Activated T-cell treated with anti-CD3 and anti-CD28 coated beads, Interleukin-2, amount 50 U/mL, for 1 hour (primary cell): ENCODE measurements around the gene CALR.
"Not testable (repeated sequence)": the region's sequence is repeated elsewhere in the genome, so short reads cannot be mapped to it uniquely, and the experiment has no call there.

Experiments used
- DNase-seq: peaks from one replicate; pipeline ENCODE4 v3.0.0-alpha.2; 2020

Gene CALR

DNA sequence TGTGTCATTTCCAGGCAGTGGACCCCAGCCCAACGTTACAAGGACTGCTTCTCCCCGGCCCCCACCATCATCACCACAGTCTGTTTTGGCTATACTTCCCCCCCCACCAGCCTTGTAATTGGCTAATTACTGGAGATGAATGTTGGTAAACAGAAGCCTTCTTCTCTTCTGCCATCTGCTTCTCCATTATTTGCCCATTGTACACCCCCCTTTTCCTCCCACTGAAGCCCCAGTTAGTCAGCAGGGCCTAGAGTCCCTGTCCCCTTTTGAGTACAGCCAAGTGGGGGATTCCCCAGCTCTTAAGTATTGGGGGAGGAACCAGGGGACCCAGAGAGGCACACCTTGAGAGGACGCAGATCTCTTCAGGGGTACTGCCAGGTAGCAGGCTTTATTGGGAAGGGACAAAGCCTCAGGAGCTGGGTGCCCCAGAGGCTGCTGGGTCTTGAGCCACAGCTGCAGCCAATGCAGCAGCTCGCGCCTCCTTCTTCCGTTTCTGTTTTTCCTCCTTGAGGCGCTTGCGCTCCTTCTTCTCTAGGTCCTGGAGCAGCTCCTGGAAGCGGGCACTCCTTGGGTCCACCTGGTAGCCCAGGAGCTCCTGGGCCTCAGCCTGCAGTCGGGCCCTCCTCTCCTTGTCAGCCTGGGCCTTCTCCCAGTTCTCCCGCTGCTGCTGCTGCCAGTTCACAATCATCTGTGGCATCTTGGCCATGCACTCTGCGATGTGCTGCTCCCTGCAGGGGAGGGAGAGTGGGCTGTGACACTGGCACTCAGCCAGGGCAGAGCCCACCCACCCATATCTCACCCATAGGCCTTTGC, 15.6 kb downstream of the CALR start:
- no peak for DNase-seq

DNA sequence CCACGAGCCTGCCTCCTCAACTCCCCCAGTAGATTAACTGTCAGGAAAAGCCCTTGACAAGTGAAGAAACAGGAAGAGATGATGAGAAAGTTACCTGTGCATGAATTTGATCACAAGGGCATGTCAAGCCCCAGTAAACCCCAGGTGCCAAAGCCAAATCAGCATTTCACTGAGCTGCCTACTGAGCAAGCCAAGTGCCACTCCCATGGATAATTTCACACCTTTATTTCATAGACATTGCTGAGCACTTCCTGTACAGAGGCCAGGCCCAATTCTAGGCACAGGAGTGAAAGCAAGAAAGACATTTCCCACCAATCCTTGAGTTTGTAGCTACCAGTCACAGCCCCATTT, 16.2 kb downstream of the CALR start:
- no peak for DNase-seq

DNA sequence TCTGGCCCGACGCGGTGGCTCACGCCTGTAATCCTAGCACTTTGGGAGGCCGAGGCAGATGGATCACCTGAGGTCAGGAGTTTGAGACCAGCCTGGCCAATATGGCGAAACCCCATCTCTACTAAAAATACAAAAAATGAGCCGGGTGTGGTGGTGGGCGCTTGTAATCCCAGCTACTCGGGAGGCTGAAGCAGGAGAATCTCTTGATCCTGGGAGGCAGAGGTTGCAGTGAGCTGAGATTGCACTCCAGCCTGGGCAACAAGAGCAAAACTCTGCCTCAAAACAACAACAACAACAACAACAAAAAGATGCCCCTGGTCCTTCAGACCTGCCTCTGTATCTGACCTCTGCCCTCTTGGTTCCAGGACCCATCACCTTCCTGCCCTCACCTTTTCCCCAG, 17.2 kb downstream of the CALR start:
- not testable (repeated sequence) for DNase-seq

DNA sequence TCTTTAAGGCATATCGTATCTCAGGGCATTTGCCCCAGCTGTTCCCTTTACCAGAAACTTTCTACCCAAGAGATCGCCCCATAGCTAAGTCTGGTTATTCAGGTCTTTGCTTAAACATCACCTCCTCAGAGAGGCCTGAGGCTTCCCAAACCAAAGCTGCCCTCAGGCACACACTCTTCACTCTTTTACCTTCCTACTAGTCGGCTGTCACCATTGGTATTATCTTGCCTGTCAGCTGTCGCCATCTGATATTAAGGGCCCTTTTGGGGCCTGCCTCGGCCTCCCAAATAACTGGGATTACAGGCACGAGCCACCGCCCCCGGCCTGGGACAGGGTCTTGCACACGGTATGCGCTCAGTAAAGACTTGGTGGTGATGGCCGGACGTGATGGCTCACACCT, 17.6 kb downstream of the CALR start:
- DNase-seq: no peak

DNA sequence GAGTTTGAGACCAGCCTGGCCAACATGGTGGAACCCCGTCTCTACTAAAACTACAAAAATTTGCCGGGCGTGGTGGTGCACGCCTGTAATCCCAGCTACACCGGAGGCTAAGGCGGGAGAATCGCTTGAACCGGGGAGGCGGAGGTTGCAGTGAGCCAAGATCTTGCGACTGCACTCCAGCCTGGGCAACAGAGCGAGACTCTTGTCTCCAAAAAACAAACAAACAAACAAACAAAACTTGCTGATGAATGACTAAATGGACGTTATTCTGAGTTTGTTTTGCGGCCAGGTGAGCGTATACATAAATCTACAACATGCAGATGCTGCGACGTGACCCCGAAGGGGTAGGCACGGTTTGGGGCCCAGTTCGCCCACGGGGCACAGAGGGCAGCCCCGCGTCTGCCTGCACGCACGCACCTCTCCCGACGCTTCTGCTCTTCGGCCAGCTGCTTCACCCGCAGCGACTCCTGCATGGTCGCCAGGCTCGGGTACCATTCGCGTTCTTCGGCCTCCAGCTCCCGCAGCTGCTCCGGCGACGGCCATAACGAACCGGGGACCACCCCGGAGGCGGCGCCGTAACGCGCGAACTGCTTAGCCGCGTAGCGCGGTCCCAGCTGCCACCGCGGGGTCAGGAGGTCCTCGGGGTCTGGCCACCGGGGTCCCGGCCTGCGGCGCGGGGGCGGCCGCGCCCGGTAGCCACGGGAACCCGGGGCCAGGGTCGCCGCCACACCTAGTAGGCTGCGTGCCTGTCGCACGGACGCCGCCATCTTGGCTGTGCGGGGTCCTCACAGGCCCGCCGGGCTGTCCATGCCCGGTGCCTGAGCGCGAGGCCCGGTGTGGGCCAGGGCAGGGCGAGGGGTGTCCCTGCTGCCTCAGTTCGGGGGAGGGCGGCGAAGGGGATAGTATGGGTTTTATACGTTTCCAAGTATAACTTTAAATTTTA, 18.3 kb downstream of the CALR start, which contains the start of gene GADD45GIP1:
Gene GADD45GIP1 (minus strand): TSS at position 778 of the 943 bp plus-strand sequence. CDS start 11 bp downstream, at position 767.
- DNase-seq: peak; percentile 88

DNA sequence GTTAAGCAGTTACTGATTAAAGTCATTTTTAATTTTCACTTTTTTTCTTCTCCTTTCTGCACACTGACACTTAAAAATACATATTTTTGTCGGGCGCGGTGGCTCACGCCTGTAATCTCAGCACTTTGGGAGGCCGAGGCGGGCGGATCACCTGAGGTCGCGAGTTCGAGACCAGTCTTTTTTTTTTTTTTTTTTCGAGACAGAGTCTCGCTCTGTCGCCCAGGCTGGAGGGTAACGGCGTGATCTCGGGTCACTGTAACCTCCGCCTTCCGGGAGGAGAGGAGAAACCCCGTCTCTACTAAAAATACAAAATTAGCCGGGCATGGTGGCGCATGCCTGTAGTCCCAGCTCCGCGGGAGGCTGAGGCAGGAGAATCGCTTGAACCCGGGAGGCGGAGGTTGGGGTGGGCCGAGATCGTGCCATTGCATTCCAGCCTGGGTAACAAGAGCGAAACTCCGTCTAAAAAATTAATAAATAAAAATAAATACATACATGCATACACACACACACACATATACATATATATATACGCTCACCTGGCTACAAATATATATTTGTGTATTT, 19.1 kb downstream of the CALR start:
- DNase-seq: not testable (repeated sequence)

DNA sequence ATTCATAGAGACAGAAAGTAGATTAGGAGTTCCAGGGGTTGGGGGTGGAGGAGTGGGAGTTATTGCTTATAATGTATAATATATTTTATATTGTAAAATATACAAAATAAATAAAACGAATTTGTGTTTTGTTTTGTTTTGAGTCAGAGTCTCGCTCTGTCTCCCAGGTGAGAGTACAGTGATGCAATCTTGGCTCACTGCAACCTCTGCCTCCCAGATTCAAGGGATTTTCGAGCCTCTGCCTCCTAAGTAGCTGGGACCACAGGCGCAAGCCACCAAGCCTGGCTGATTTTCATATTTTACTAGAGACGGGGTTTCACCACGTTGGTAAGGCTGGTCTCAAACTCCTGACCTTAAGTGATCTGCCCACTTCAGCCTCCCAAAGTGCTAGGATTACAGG, 21.1 kb downstream of the CALR start:
- no peak for DNase-seq

DNA sequence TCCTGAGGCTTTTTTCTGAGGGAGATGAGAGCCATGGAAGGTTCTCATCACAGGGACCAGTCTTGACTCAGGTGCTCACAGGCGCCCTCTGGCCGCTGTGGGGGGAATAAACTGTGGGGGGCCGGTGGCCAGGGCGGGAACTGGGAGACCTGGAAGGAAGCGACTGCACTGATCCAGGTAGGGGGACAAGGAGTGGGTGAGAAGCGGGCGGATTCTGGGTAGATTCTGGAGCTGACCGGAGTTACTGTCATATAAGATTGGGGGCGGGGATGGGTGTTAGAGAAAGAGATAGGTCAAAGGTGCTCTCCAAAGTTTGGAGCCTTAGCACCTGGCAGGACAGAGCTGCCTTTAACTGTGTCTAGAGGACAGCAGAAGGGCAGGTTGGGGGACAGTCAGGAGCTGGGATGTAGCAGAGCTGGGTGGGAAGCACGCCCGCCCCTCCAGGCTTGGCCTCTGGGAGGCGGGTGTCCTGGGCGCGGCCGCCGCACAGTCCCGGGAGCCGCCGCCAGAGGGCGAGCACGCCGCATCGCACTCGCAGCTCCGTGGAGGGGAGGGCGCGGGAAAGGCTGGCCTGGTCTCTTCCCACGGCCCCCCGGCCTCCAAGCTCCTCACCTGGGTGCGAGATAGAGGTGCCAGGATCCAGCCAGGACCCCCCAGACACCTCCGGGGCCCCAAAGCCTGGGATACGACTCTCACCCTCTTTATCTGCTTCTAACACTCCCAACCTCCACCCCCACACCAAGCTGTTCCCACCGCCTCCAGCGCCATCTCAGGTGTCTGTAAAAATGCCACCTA, 26.8 kb downstream of the CALR start:
- peak; percentile 88 for DNase-seq

DNA sequence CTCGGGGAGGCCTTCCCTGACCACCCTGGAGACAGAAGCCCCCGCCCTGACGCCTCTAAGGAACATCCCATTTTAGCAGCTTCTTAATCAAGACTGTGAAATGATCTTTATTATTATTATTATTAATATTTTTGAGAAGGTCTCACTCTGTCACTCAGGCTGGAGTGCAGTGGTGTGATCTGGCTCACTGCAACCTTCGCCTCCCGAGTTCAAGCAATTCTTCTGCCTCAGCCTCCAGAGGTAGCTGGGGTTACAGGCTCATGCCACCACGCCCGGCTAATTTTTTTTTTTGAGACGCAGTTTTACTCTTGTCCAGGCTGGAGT, 27.4 kb downstream of the CALR start:
- no peak for DNase-seq

DNA sequence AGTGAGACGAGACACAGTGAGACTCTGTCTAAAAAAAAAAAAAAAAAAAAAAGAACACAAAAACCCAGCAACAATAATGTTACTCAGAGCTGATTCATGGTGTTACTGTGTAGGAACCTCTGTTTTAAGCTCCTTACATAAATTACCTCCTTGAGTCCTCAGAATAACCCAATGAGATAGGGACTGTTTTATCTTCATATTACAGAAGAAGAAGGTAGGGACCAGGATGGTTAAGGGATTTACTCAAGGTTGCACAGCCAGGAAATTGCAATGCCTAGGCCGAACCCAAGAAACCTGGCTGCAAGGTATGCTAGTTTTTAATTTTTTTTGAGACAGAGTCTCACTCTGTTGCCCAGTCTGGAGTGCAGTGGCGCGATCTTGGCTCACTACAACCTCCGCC, 29.5 kb downstream of the CALR start:
- no peak for DNase-seq

DNA sequence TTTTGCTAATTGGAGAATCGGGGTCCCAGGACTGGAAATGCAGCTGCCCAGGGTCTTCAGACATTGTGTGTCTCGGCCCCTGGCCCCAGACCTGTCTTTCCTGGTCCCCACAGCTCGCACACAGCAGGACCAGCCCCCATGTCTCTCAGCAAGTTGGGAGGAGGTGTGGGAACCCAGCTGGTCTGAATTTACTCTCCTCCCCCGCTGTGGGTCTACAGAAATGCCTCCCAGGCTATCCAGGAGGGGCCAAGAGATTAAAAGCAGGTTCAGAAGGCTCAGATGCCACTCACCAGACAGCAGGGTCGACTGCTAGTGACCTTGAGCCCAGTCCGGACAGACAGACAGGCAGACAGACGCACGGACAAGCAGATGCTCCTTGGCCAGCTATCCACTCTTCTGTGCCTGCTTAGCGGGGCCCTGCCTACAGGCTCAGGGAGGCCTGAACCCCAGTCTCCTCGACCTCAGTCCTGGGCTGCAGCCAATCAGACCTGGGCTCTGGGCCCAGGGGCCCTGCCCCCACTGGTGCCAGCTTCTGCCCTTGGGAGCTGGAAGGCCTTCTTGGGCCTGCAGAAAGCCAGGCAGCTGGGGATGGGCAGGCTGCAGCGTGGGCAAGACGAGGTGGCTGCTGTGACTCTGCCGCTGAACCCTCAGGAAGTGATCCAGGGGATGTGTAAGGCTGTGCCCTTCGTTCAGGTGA, 31.0 kb downstream of the CALR start, which contains the start of gene DAND5:
Gene DAND5 (plus strand): TSS at position 285 of the 697 bp plus-strand sequence. CDS start 85 bp downstream, at position 370.
- no peak for DNase-seq

DNA sequence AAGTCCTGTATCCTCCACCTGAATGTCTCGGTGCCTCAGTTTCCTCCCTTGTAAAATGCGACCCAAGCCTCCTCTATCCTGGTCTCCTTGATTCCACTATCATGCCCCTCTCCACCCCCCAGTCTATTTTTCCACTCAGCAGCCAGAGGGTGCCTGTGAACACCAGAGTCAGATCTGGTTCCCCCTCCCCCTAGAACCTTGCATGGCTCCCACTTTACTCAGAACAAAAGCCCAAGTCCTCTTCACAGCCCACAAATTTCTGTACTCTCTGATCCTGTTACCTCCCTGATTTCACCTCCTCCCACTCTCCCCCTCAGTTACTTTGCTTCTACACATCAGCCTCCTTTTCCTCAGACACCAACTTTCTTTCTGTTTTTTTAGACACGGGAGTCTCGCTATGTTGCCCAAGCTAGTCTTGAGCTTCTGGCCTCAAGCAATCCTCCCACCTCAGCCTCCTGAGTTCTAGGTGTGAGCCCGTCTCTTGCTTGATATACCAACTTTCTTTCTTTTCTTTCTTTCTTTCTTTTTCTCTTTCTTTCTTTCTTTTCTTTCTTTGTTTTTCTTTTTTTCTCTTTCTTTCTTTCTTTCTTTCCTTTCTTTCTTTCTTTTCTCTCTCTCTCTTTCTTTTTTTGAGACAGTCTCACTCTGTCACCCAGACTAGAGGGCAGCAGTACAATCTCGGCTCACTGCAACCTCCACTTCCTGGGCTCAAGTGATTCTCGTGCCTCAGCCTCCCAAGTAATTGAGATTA, 31.8 kb downstream of the CALR start:
- DNase-seq: no peak

DNA sequence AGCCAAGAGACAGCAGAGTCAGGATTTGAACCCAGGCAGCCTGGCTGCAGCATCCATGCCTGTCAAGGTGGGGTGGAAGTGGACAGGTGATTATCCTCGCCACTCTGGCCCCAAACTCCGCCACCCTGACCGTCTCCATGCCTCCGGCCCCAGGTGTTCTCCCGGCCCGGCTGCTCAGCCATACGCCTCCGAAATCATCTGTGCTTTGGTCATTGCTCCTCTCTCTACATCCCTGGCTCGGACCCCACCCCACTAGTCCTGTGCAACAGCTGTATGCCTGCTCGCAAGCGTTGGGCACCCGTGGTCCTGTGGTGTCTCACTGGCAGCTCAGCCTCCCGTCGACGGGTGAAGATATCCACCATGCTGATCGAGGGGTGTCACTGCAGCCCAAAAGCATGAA, 34.8 kb downstream of the CALR start:
- no peak for DNase-seq

DNA sequence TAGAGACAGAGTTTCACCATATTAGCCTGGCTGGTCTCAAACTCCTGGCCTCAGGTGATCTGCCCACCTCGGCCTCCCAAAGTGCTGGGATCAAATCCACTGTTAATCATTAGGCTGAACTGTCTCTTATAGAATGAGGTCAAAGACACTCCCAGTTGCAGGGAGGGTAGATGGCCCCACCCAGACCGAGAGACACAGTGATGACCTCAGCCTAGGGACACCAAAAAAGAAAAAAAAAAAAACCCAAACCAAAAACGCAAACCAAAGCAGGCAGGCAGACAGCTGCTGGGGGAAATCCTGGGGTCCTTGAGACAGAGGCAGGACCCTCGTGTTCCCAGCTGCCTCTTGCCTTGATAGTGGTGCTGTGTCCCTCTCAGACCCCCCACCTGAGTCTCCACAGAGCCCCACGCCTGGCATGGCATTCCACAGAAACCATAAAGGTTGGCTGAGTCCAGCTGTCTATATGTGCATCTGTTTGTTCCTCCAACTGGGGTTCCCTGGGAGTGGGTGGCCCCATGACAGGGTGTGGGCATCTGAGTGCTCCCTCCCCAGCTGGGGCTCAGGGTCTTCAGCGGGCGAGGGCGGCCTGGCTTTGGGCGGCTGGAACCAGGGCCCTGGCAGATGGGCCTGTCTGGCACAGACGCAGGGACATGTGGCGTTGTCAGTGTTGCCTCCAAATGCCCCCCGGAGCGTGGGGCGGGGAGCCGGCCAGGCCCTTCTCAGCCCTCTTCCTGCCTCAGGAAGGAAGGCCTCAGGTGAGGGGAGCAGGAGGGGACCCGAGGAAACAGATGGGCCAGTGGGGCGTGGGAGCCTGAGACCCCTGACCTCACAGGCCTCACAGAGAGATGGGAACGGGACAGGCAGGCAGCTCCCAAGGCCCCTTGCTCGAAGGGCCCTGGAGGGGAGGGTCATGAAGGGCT, 36.2 kb downstream of the CALR start:
- DNase-seq: no peak

DNA sequence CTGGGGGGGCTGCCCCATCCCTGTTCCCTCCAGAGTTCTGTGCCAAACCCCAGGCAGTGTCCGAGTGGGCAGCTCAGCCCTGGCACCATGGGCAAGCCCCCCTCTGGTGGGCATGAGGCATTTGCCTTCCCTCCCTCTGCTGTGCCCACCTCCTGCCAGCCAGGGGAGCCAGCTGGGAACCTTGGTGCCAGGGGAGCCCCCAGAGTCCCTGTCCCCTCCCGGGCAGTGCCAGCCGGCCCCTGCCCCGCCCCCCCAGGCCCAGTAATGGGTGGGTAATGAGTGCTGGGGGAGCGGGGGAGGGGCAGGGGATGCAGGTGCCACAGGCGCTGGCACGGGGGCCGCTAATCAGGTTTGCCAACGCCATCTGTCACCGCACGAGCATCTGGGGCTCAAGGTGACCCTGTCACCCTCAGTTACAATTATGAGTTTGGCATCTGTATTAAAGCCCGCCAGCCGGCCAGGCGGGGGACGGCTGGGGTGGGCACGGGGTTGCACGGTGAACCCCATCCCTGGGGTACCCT, 36.9 kb downstream of the CALR start:
- DNase-seq: no peak

DNA sequence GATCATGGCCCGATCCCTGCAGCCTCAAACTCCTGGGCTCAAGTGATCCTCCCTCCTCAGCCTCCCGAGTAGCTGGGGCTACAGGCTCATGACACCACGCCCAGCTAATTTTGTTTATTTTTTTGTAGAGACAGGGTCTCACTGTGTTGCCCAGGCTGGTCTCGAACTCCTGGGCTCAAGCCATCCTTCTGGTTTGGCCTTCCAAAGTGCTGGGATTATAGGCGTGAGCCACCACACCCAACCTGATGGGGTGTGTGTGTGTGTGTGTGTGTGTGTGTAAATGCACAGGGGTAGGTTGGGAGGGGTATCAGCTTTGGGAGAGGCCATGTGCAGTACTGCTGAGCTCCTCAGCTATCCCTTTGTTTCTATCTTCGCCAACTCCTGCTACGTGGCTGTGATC, 37.7 kb downstream of the CALR start:
- DNase-seq: not testable (repeated sequence)

DNA sequence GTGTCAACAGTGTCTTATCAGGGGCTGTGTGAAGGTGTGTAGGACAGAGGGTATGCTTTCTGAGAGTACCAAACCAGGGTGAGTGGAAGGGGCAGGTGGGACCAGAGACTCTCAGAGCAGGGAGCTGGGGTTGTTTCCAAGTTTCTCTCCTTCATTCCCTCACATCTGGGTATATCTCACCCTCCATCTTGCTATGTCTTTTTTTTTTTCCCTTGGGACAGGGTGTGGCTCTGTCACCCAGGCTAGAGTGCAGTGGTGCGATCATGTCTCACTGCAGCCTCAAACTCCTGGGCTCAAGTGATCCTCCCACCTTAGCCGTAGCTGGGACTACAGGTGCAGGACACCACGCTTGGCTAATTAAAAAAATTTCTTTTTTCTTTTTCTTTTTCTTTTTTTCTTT, 41.6 kb downstream of the CALR start:
- no peak for DNase-seq

DNA sequence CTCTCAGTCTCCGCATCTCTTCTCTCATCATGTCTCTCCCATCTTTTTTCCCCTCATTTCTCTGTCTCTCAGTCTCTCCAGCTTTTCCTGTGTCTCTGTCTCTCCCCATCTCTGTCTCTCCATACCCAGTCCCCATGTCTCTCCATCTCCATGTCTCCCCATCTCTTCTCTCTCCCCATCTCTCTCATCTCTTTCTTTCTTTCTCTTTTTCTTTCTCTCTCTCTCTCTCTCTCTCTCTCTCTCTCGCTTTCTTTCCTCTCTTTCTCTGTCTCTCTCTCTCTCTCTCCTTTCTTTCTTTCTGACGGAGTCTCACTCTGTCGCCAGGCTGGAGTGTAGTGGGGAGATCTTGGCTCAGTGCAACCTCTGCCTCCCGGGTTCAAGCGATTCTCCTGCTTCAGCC, 44.2 kb downstream of the CALR start:
- DNase-seq: no peak

DNA sequence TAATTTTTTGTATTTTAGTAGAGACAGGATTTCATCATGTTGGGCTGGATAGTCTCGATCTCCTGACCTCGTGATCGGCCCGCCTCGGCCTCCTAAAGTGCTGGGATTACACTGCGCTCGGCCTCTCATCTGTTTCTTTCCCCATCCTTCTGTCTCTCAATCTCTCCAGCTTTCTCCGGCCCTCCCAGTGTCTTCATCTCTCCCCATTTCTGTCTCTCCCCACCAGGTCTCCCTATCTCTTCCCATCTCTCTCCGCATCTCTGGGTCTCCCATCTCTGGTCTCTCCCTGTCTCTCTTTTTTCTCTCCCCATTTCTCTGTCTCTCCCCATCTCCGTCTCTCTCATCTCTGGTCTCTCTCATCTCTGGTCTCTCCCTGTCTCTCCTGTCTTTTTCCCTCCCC, 44.7 kb downstream of the CALR start:
- DNase-seq: no peak

DNA sequence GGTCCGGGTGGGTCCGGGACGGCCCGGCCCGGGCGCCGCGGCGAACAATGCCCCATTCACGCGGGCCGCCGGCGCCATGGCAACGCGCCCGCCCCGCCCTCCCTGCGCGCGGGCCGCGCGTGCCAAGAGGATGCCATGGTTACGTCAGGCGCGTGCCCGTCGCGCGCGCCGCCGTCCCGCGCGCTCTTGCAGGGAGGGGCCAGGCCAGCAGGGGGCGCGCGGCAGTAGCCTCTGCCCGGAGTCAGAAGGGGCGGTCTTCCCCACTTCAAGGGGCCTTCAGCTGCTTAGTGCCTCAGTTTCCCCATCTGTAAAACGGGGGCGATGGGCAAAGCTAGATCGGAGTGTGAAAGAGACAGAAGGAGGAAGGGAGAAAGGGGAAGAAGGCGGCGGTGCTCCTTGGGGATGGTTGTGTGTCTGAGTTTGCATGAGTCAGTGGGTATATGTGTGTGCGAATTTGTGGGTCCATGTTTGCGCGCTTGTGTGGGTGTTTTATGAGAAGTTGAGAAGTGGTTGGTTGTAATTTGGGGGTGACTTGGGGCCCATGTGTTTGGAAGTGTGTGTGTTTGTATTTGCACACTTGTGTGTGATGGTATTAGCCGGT, 45.2 kb downstream of the CALR start:
- DNase-seq: peak; percentile 90
